Measurements from ENCODE around the gene C2CD4C.
"Not testable (repeated sequence)": the region's sequence is repeated elsewhere in the genome, so short reads cannot be mapped to it uniquely, and the experiment has no call there.

Gene C2CD4C

DNA sequence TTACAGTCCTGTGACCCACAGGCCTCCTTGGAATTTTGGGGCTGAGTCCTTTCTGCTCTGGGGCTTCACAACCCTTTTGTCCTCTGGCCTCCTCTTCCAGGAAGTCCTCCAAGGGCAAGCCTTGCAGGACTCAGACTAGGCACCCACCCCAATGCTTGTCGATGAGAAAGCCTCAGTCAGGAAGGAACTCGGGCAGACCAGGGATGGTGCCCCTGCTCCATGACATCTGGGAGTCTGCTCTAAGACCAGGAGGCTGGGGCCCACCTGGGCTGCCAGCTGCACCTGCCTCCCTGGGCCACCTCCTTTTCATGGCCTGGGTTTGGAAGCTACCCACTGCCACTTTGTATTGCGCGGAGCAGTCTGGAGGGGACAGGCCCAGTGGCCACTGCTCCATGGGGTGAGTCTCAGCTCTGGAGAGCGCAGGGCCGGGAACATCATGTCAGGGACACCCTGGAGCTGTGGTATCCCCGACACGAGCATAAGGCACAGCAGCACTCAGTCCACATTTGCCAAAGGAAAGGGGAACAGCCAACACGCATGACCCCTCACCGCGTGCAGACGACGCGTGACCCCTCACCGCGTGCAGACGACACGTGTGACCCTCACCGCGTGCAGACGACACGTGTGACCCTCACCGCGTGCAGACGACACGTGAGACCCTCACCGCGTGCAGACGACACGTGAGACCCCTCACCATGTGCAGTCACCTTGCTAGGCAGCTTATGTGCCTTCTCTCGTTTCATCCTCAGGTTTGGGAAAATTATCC lies 10.8 kb downstream of the C2CD4C start:
- no peak for DNase-seq

DNA sequence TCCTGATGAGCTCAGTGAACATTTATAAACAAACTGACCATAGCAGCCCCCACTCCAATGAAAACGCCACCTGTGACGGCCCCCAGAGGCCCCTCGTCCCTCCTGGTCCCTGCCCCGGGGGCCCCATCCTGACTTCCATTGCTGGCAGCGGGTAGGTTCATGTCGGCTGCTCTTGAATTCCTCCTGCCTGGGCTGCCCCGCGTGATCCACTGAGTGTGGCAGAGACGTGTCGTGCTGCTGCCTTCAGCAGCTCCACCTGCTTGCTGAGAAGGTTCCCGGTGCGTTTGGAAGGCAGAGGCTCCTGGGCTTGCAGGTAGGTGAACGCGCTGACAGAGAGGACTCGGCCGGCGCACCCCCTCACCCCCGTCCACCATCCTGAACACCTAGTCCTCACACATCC lies 11.6 kb downstream of the C2CD4C start:
- DNase-seq, result no peak

DNA sequence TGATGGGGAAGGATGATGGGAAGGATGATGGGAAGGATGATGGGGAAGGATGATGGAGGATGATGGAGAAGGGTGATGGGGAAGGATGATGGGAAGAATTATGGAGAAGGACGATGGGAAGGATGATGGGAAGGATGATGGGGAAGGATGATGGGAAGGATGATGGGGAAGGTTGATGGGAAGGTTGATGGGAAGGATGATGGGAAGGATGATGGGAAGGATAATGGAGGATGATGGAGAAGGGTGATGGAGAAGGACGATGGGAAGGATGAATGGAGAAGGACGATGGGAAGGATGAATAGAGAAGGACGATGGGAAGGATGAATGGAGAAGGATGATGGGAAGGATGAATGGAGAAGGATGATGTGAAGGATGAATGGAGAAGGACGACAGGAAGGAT lies 13.5 kb downstream of the C2CD4C start:
- no peak for DNase-seq

DNA sequence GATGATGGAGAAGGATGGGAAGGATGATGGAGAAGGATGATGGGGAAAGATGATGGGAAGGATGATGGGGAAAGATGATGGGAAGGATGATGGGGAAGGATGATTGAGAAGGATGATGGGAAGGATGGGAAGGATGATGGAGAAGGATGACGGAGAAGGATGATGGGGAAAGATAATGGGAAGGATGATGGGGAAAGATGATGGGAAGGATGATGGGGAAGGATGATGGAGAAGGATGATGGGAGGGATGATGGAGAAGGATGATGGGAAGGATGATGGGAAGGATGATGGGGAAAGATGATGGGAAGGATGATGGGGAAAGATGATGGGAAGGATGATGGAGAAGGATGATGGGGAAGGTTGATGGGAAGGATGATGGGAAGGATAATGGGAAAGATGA lies 14.1 kb downstream of the C2CD4C start:
- DNase-seq, result not testable (repeated sequence)

DNA sequence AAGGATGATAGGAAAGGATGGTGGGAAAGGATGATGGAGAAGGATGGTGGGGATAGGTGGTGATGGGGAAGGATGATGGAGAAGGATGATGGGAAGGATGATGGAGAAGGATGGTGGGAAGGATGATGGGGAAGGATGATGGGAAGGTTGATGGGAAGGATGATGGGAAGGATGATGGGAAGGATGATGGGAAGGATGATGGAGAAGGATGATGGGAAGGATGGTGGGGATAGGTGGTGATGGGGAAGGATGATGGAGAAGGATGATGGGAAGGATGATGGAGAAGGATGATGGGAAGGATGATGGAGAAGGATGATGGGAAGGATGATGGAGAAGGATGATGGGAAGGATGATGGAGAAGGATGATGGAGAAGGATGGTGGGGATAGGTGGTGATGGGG lies 15.4 kb downstream of the C2CD4C start:
- not testable (repeated sequence) for DNase-seq

DNA sequence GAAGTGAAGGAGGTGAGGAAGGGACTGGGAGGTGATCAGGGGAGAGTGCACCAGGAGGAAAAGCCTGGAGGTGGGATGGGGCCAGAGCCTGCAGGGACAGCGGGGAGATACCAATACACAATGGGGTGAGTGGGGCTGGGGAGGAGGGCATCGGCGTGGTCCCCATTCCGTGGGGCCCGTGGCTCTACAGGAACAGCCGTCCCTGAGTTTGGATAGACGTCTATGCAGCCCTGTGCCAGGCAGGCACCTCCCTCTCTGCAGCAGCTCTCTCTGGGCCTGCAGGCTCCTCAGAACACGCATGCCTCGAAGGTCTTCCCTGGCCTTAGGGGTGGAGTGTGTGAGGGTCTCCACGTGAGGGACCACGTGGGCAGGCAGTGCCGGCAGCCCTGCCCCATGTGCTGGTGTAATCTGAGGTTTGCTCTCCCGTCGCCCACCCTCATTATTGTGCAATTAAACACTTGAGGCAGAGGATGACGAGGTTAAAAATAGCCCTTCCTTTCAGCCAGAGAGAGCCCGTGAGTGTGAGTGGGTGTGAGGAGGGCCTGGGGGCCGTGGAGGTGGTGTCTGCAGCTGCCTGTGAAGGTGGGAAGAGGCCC lies 16.5 kb downstream of the C2CD4C start:
- no peak for DNase-seq

DNA sequence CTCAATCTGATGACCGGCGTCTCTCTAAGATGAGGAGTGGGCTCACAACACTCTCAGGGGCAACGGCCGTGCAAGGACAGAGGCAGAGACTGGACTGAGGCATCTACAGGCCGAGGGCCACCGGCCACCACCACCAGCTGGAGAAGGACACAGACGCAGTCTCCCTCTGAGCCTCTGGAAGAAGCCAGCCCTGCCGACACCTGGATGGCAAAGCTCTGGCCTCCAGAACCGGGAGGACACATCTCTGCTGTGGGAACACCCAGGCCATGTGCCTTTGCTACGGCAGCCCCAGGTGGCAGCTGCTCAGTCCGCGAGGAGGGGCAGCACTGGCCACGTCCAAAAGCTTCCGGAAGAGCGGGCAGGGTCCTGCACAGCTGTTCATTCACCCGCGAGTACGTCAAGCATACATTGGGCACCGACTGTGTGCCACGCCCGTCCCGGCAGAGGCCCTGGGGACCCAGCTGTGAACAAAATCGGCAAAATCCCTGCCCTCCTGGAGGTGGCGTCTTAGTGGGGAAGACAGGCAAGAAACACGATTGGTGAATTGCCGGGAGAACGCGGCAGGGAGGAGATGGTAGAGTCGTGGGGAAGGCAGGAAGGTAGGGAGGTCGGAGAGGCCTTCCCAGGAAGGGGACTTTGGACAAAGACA lies 17.1 kb downstream of the C2CD4C start:
- DNase-seq, result no peak

DNA sequence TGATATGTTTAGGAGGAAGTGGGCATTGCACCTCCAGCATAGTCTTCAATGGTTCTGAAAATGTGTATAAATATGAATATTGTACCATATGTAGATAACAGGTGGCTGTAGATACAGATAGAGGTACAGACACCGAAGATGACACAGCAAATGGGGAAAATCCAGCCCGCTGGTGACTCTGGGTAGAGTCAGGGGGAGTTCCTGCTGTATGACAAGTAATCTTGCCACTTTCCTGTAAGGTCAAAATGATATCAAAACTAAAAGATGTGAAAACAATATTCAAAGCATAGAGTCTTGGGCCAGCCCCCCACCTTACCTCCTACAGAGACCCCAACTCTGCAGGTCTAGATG lies 17.8 kb downstream of the C2CD4C start:
- DNase-seq, result no peak

DNA sequence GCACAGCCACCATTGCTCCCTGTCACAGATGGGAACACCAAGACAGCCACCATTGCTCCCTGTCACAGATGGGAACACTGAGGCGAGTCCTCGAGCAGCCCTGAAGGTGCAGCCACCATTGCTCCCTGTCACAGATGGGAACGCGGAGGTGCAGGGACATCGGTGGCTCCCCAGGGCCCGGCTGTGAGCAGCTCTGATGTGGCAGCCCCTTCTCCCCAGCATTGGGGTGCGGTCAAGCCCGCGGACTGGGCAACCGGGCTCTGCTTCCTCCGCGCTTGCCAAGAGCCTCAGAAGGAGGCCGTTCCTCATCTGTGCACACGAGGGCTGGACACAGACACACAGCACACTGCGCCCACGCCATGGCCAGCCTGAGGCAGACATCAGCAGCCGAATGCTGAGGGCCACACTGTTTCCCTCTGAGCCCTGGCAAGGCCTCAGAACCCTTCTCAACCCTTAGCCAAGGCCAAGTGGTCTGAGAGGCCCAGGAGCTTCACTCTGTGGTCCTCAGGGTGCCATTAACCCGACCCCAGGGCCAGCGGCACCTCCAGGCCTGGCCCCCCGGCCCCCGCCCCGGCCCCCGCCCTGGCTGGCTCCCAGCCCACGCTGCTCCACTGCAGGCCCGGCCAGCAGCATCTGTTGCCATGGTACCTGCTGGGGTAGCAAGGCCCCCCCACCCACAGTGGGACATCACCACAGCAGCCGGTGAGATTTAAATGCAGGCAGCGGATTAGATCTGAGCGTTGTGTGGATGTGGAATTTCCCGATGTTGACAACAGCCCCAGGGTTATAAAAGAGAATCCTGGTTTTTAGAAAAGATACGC lies 18.4 kb downstream of the C2CD4C start:
- no peak for DNase-seq

DNA sequence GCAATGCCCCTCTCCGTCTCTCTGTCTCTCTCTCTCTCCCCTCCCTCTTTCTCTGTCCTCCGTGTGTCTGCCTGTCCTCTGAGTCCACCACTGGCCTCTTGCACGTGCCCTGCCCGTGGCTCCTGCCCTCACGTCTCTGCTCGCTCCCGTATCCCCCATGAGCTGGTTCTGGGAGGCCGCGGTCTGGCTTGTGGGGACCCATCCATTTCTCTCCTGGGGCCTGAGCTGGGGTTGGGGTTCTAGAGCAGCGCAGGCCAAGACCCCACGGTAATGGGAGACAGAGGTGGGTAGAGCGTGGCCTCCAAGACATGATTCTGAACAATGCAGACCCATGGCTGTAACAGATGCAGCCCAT lies 19.0 kb downstream of the C2CD4C start:
- DNase-seq, result no peak

DNA sequence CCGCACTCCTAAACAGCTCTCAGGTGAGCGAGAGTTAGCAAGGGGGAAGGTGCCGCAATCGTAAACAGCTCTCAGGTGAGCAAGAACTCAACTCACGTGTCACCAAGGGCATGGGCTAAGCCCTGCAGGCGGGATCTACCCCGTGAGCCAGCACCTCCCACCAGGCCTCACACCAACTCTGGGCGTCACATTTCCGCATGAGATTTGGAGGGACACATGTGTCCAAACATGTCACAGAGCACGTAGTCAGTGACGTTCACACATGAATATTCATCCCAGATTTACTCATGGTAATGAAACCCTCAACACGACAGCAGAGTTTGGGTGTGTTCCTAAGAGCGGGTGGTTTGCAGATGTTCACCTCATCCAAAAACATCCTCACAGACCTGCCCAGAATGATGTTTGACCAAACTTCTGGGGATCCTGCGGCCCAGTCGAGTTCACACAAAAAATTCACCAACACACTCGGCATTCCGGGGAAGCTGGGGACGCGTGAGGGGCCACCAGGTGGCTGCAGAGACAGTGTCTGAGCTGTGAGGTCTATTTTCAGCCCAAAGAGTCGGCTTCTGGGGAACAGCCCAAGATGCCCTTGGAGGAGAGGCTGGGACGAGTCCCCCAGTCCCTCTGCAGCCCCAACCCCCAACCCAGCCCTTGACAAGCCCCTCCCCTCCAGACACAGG lies 19.6 kb downstream of the C2CD4C start:
- DNase-seq, result no peak

DNA sequence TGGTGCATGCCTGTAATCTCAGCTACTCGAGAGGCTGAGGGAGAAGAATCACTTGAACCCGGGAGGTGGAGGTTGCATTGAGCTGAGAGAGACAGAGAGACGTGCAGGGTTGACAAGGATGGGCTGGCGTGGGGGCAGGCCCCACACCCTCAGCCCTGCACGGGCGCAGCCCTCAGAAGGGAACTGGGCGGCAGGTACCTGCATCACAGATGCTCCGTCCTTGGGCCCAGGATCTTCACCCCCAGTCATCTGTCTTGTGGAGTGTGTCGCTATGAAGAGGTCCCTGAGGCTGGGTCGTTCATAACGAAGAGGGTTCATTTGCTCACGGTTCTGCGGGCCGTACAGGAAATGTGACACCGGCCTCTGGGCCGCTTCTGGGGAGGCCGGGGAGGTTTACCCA lies 20.3 kb downstream of the C2CD4C start:
- DNase-seq, result no peak

DNA sequence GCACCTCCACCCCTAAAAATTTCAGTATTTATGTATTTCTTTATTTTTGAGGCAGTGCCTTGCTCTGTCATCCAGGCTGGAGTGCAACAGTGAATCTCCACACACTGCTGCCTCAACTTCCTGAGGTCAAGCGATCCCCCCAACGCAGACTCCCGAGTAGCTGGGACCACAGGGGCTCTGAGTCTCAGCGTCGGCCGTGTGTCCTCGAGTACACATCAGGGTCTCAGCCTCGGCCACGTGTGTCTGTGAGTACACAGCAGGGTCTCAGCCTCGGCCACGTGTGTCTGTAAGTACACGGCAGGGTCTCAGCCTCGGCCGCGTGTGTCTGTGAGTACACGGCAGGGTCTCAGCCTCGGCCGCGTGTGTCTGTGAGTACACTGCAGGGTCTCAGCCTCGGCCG lies 21.2 kb downstream of the C2CD4C start:
- DNase-seq, result no peak

DNA sequence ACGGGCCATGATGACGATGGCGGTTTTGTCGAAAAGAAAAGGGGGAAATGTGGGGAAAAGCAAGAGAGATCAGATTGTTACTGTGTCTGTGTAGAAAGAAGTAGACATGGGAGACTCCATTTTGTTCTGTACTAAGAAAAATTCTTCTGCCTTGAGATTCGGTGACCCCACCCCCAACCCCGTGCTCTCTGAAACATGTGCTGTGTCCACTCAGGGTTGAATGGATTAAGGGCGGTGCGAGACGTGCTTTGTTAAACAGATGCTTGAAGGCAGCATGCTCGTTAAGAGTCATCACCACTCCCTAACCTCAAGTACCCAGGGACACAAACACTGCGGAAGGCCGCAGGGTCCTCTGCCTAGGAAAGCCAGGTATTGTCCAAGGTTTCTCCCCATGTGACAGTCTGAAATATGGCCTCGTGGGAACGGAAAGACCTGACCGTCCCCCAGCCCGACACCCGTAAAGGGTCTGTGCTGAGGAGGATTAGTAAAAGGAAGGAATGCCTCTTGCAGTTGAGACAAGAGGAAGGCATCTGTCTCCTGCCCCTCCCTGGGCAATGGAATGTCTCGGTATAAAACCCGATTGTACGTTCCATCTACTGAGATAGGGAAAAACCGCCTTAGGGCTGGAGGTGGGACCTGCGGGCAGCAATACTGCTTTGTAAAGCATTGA lies 22.2 kb downstream of the C2CD4C start:
- not testable (repeated sequence) for DNase-seq

DNA sequence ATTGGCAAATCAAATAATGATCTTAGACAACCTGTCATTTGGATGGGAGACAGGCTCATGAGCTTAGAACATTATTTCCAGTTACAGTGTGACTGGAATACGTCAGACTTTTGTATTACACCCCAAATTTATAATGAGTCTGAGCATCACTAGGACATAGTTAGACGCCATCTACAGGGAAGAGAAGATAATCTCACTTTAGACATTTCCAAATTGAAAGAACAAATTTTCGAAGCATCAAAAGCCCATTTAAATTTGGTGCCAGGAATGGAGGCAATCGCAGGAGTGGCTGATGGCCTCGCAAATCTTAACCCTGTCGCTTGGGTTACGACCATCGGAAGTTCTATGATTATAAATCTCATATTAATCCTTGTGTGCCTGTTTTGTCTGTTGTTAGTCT lies 22.8 kb downstream of the C2CD4C start:
- DNase-seq, result not testable (repeated sequence)

DNA sequence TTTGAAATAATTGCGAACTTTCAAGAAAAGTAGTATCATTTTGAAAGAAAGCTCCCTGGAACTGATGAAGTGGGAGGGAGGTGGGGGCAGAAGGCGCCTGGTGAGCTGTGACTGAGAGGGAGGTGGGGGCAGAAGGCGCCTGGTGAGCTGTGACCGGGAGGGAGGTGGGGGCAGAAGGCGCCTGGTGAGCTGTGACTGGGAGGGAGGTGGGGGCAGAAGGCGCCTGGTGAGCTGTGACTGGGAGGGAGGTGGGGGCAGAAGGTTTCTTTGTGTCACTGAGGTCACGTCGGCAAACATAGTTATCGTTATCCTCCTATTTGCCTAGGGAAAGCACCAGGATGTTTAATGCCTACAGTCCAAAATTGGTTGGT lies 24.2 kb downstream of the C2CD4C start:
- no peak for DNase-seq

DNA sequence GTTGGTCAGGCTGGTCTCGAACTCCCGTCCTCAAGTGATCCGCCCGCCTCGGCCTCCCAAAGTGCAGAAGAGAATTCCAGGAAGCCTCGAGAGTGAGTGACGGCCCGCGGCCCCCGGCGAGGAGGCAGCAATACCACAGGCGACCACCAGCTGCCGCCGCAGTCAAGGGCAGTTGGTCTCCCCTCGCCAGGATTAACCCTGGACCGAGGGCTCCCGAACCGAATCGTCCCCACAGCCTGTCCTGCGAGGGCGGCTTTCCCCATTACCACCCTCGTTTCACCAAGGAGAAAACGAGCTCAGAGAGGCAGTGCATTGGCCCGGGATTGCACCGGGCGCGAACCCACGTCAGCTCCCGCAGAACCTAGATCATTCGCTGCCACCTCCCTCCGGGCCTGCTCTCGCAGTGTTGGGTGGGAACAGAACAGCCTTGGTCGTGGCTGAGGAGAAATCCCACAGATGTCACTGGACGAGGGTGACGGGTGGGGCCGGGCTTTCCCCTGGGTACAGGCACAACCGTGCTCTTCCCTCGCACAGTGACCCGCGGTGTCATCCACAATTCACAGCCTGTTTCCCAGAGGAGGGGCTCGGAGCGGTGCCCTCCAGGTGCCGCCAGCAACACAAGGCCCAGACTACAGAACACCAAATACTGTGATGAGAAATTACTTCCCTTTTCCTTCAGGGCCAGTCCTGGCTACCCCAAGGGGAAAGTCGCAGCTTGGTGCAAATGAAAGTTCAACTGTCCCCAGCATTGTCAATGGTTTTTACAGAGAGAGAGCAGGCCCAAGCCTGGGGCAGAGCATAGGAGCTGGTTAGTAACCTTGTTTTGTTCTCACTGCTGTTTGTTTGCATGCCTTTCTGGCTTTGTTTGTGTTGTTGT lies 24.8 kb downstream of the C2CD4C start:
- DNase-seq, result no peak

DNA sequence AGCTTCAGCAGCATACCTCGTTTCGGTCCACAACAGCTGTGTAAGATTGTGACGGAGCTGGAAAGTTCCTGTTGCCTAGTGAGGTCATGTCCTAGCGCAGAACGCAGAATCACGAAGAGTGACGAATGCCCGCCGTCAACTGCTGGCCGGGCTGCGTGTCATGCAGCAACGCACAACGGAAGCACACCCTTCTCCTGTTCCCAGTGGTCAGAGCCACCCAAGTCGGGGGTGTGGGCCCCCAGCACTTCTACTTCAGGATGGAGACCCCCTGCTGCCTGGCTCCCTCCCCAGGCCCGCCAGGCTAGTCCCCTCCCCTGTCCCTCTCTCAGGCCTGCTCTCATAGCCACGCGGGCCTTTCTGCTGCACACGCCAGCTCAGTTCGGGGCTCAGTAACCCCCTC lies 25.9 kb downstream of the C2CD4C start:
- no peak for DNase-seq

DNA sequence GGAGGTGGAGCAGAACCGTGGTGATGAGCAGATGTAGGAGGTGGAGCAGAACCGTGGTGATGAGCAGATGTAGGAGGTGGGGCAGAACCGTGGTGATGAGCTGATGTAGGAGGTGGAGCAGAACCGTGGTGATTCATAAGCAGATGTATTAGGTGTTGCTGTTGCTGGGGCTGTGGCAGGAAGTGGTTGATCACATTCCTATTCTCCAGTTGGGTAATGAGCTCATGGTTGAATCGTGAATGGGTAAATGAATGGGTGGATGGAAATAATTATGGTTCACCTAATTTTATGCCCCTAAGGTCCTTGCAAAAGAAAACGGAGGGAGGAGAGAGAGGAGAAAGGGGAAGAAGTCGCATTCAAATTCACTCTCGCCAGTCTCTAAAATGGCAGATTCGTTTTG lies 26.4 kb downstream of the C2CD4C start:
- DNase-seq, result not testable (repeated sequence)

DNA sequence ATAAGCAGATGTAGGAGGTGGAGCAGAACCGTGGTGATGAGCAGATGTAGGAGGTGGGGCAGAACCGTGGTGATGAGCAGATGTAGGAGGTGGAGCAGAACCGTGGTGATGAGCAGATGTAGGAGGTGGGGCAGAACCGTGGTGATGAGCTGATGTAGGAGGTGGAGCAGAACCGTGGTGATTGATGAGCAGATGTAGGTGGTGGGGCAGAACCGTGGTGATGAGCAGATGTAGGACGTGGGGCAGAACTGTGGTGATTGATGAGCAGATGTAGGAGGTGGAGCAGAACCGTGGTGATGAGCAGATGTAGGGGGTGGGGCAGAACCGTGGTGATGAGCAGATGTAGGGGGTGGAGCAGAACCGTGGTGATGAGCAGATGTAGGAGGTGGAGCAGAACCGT lies 27.0 kb downstream of the C2CD4C start:
- not testable (repeated sequence) for DNase-seq

DNA sequence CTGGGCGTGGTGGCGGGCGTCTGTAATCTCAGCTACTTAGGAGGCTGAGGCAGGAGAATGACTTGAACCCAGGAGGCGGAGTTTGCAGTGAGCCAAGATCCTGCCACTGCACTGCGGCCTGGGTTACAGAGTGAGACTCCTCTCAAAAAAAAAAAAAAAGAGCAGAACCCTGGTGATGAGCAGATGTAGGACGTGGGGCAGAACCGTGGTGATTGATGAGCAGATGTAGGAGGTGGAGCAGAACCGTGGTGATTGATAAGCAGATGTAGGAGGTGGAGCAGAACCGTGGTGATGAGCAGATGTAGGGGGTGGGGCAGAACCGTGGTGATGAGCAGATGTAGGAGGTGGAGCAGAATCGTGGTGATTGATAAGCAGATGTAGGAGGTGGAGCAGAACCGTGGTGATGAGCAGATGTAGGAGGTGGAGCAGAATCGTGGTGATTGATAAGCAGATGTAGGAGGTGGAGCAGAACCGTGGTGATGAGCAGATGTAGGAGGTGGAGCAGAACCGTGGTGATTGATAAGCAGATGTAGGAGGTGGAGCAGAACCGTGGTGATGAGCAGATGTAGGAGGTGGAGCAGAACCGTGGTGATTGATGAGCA lies 28.2 kb downstream of the C2CD4C start:
- not testable (repeated sequence) for DNase-seq

Data from NCI-H446 (cell line).